Skin epidermis (tissue), 12 donors: ENCODE data around the gene CCDC97.
"Not testable (repeated sequence)": the region's sequence is repeated elsewhere in the genome, so short reads cannot be mapped to it uniquely, and the experiment has no call there.

Experiments used
- H3K27ac ChIP-seq, 21 experiments: fragments of 200-600 bp; sonication (generic) in 11 of 21; one replicate each; pipeline ENCODE4 v1.5.0; 2020; ENCODE audit warnings: mild to moderate bottlenecking in 3 of 21, inconsistent platforms in 2 of 21, moderate library complexity in 2 of 21
- H3K4me3 ChIP-seq, 7 experiments: fragments of 200-600 bp; sonication (generic) in 2 of 7; one replicate each; pipeline ENCODE4 v1.5.0; 2020; ENCODE audit warnings: inconsistent platforms in 2 of 7, mild to moderate bottlenecking in 2 of 7, moderate library complexity in 1 of 7

CCDC97 gene

GRCh38 chr19:41310033-41310831 lies at the start of gene CCDC97:
Gene CCDC97, plus strand, starts transcription at chr19:41310172. Its CDS starts 139 bp downstream, at chr19:41310311.
- peak within 1 kb of the TSS; percentile 69 to 99 (median 96) for H3K27ac ChIP-seq
- peak within 1 kb of the TSS; percentile 50 to 80 (median 68) for H3K4me3 ChIP-seq

GRCh38 chr19:41261474-41262190 lies 48.3 kb upstream of the CCDC97 start:
- peak overlapping the region; percentile 56 to 88 (median 58) for H3K4me3 ChIP-seq
- H3K27ac ChIP-seq: peak overlapping the region in 20 of 21 experiments; percentile 12 to 99 (median 96)

- Histone ChIP-seq H3K27ac (peak overlapping the region; percentile 78 to 99 (median 96)), H3K4me3 (peak overlapping the region; percentile 56 to 88 (median 58))
Observed at GRCh38 chr19:41263042-41263849, 46.7 kb upstream of the CCDC97 start.

- H3K4me3 ChIP-seq: peak within 1 kb of the TSS; percentile 60 to 98 (median 92)
- H3K27ac ChIP-seq: peak within 1 kb of the TSS; percentile 93 to 100 (median 100)
Observed at GRCh38 chr19:41263850-41264580, 46.0 kb upstream of the CCDC97 start, which contains the start of gene HNRNPUL1. Gene HNRNPUL1, plus strand, starts transcription at chr19:41264372. Its CDS starts 132 bp downstream, at chr19:41264504.

- peak overlapping the region; percentile 93 to 100 (median 100) for H3K27ac ChIP-seq
- peak overlapping the region; percentile 60 to 98 (median 92) for H3K4me3 ChIP-seq
Observed at GRCh38 chr19:41264581-41265394, 45.2 kb upstream of the CCDC97 start.

- H3K27ac ChIP-seq: peak overlapping the region; percentile 93 to 100 (median 100)
- H3K4me3 ChIP-seq: peak overlapping the region; percentile 60 to 98 (median 92)
Observed at GRCh38 chr19:41265395-41266153, 44.4 kb upstream of the CCDC97 start.

- Histone ChIP-seq H3K27ac (no peak overlapping the region), H3K4me3 (no peak overlapping the region)
Observed at GRCh38 chr19:41269055-41269454, 40.9 kb upstream of the CCDC97 start.

- no peak overlapping the region for H3K4me3 ChIP-seq
- no peak overlapping the region for H3K27ac ChIP-seq
Observed at GRCh38 chr19:41269571-41269970, 40.4 kb upstream of the CCDC97 start.

- H3K27ac ChIP-seq: no peak overlapping the region
- no peak overlapping the region for H3K4me3 ChIP-seq
Observed at GRCh38 chr19:41273076-41273475, 36.9 kb upstream of the CCDC97 start.

GRCh38 chr19:41274802-41275201 lies 35.2 kb upstream of the CCDC97 start:
- no peak overlapping the region for H3K27ac ChIP-seq

GRCh38 chr19:41276231-41276630 lies 33.7 kb upstream of the CCDC97 start:
- H3K4me3 ChIP-seq: no peak overlapping the region
- H3K27ac ChIP-seq: no peak overlapping the region

More at GRCh38 chr19:41274802-41275201, 35.2 kb upstream of the CCDC97 start:
- no peak overlapping the region for H3K4me3 ChIP-seq

GRCh38 chr19:41278478-41278877 lies 31.5 kb upstream of the CCDC97 start:
- H3K27ac ChIP-seq: no peak overlapping the region
- no peak overlapping the region for H3K4me3 ChIP-seq

GRCh38 chr19:41288673-41289530 lies 21.1 kb upstream of the CCDC97 start:
- no peak overlapping the region for H3K27ac ChIP-seq

GRCh38 chr19:41289814-41290213 lies 20.2 kb upstream of the CCDC97 start:
- H3K4me3 ChIP-seq, H3K27ac ChIP-seq: not testable (repeated sequence)

More at GRCh38 chr19:41288673-41289530, 21.1 kb upstream of the CCDC97 start:
- no peak overlapping the region for H3K4me3 ChIP-seq

- H3K4me3 ChIP-seq: no peak overlapping the region
- no peak overlapping the region for H3K27ac ChIP-seq
Observed at GRCh38 chr19:41294393-41294792, 15.6 kb upstream of the CCDC97 start.

- Histone ChIP-seq H3K4me3 (no peak overlapping the region), H3K27ac (peak overlapping the region in 8 of 21 experiments; percentile 71 to 93 (median 83))
Observed at GRCh38 chr19:41295499-41295898, 14.5 kb upstream of the CCDC97 start.
